Erythroblast (primary cell): ENCODE results near the gene NOTCH3.

Experiments
- GATA1 ChIP-seq: IDR thresholded peaks from 2 replicates; pipeline ENCODE4 v1.6.1; 2011; ENCODE audit warnings: low read depth, mild to moderate bottlenecking, control low read depth, low read length, moderate library complexity
- POLR2A ChIP-seq: IDR thresholded peaks from 2 replicates; pipeline ENCODE4 v1.6.1; 2011; ENCODE audit warnings: mild to moderate bottlenecking, low read length

DNA sequence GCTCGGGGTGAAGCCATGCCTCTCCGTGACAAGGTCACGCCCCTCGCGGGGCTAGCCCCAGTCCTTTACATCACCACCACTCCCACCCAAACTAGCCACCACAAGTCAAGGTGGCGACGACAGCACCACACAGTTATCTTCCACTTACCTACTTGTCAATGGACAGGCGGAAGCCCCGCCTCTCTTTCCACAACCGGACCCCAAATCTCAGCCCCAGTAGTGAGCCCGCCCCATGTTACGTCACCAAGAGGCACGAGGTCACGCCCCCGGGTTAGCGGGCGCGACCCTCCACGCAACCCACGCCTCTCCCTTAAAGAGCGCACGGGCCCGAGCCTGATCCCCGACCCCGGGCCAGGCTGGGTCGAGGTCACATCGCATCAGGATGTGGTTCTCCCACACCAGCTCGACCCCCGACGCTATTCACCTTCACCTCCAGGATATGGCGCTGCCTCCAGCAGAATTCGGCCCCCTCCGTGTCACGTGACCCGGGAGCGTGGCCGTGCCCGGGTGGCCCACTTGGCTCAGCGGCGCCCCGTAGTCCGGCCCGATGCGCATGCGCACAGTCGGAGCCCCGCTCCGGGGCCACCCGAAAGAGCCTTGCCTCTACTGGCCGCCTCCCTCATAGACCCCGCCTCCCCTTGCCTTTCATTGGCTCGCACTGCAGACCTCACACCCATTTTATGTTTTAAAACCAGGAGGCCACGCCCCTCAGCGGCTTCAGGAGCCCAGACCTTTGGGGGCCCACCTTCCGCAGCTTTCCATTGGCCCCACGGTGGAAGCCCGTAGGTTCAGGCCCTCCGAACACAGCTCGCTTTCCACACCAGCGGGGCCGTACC is 75.3 kb downstream of the NOTCH3 start:
- TF ChIP-seq POLR2A: peak; percentile 52
- no peak for TF ChIP-seq GATA1
